Stimulated activated CD8-positive, alpha-beta memory T cell treated with anti-CD3 and anti-CD28 coated beads, Interleukin-12 subunit alpha, Interleukin-12 subunit beta, amount 100 ng/mL, for 4 hours (primary cell): Measurements from ENCODE around the gene DHPS.

Experiments
- DNase-seq: peaks from one replicate; pipeline ENCODE4 v3.0.0-alpha.2; 2020; ENCODE audit warnings: low read depth

DHPS gene

DNA sequence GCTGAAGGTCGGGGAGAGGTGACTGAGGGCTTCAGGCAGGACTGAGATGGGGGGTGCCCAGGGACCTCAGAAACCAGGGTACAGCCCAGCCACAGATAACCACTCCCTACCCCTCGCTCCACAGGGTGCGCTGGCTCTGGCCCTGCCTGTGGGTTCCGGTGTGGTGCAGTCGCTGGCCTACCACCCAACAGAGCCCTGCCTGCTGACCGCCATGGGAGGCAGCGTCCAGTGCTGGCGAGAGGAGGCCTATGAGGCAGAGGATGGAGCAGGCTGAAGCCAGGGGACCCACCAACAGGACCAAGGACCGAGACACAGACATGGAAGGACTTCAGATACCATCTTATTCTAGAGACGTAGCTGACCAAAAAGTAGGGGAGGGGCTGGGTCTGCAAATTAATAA lies 6.3 kb downstream of the DHPS start:
- DNase-seq = no peak

DNA sequence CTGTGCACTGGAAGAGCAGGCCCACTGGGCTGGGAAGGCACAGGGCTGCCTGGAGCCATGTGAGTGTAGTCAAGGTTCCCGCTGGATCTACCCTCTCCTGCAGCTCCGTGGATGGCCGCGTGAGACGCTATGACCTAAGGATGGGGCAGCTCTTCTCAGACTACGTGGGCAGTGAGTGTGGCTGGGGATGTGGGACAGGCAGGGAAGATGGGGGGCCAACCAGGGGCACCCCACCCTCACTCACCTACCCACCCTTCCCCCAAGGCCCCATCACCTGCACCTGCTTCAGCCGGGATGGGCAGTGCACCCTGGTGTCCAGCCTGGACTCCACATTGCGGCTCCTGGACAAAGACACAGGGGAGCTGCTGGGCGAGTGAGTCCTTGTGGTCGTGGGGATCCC lies 8.9 kb downstream of the DHPS start:
- DNase-seq = no peak

DNA sequence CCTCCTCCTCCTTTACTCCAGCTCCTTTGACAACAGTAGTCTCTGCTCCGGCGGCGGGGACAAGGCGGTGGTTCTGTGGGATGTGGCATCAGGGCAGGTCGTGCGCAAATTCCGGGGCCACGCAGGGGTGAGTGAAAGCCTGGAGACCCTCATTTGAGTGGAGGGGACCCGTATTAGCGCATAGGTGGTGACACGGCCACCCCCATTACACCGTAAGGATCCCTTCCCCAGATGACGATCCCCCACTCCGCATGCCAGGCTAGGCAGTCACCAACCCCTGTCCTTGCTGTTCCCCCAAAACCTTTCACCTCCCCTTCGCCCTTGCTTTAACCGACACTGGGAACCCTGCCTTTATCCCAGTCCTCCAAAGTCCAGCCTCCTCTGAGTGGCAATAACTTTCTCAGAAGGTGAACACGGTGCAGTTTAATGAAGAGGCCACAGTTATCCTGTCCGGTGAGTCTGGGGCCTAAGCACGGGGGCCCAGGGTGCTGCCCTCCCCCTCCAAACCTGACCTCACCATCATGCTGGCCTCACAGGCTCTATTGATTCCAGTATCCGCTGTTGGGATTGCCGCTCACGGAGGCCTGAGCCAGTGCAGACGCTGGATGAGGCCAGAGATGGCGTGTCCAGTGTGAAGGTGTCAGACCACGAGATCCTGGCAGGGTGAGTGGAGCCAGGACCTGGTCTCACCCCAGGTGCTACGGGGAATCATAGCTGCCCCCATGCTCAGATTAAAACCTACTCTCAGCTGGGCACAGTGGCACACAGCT lies 11.3 kb downstream of the DHPS start:
- no peak for DNase-seq

DNA sequence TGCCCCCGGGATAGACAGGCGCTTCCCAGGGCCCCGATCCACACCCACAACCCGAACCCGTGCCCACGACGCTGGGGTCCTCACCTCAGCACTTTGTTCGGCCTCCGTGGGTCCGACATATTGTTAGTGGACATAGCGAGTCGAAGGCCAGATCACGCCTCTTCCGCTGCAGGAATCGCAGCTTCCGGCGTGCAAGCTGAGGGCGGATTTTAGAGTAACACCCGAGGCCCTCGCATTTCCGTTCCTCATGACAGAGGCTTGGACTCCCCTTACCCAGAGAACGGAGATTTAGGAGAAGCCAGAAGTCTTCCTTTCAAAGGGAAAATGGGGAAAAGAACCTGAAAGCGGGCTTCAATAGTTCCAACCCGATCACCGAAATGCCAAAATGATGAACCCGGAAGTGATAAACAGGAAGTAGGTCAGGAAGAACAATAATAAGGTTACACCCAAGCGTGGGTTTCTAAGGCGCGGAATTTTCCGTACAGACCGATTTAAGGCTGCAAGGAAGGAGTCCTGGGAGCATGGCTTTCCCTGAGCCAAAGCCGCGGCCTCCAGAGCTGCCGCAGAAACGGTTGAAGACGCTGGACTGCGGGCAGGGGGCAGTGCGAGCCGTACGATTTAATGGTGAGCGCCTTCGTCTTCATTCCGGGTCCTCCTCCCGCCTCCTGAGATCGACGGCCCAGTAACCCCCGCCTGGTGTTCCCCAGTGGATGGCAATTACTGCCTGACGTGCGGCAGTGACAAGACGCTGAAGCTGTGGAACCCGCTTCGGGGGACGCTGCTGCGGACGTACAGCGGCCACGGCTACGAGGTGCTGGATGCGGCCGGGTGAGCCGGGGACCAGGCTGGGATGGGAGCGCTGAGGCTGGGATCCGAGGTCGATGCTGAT lies 12.2 kb downstream of the DHPS start:
- DNase-seq = peak; percentile 60

DNA sequence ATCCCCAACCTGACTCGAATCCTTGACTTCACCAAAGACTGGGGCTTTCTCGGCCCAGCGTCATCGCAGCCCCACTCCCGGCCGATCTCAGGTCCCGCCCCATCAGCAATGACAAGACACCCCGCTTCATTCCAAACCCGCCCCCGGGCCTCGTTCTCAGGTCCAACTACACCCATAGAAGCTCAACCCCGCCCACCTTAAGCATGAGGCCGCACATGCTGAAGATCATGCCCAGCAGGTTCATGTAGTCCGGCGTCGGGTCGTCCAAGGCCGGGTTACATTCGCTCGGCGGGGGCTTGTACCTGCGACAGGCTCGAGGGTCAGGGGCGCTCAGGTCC lies 12.8 kb downstream of the DHPS start:
- peak; percentile 43 for DNase-seq

DNA sequence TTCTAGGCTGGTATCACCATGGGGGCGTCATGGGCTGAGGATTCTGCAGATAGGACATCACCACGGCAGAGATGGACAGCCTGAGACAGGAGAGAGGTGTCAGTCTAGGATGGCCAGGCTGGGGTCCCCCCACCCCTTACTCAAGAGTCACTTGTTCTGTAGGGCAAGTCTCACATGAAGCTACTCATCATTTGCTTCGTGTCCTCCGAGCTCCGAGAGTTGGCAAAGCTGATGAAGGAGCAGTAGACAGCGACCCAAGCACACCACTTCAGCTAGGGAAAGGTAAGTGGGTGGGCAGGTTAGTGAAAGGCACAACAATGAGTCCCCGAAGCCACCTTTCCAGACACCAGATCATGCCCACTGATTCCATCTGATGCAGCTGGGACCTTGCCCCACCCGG lies 13.3 kb downstream of the DHPS start:
- no peak for DNase-seq

DNA sequence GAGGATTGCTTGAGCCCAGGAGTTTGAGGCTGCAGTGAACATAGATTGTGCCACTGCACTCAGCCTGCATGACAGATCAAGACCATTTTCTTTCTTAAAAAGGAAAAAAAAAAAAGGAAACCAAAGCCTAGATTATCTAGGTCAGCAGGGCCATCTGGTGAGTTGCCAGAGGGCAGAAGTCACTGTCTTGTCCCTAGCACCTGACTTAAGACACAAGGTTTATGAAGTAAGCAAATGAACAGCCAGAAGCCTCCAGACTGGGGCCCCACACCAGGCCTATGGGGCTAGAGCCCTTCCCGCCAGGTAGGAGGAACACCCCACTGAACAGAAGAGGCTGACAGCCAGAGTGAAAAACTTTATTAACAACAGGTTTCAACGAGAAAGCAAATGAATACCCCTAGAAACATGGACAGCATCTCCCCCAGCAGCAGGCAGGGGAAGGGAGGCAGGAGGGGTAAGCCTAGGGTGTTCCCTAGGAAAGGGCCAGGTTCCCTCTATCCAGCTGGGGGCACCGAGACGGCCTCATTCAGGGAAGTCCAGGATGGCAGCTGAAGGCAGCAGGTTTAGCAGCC lies 13.9 kb downstream of the DHPS start:
- no peak for DNase-seq

DNA sequence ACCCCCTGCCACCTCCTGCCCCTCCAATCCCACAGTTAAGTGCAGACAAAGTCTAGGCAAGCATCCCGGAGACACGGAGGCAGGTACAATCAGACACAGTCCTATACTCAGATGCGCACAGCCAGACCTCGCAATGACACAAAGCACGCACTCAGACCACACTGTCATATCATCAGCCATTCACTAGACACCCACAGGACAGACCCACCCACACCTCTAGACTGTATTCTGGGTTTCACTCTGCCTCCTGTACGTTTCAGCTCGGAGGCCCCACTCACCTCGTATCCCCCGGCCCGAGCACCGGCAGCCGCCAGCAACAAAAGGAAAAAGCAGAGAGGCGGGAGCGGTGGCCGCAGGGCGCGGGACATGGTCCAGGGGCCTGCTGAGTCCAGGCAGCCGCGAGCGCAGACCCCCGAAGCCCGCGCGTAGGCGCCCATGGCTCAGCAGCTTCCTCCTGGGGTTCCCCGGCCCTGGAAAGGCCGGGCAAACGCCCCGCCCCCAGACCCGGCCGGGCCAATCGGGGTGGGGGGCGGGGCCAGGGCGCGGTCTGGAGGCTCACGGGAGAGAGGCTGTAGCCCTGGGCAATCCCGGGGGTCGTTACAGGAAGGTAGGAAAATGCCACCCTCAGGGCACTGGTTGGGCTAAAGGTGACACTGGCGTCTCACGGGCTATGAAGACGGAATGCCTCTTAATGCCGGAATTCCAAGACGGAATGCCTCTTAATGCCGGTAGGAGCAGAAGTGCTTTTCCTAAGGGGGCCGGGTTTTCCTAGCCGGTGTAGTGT lies 15.2 kb downstream of the DHPS start, which contains the start of the genes MAN2B1 and WDR83:
MAN2B1 (minus strand) TSS at position 478 of the 784 bp plus-strand sequence; CDS start at position 437, 41 bp downstream.
WDR83 (plus strand) TSS at position 543 of the 784 bp plus-strand sequence. CDS start 2,984 bp downstream, outside the sequence.
- peak; percentile 75 for DNase-seq

DNA sequence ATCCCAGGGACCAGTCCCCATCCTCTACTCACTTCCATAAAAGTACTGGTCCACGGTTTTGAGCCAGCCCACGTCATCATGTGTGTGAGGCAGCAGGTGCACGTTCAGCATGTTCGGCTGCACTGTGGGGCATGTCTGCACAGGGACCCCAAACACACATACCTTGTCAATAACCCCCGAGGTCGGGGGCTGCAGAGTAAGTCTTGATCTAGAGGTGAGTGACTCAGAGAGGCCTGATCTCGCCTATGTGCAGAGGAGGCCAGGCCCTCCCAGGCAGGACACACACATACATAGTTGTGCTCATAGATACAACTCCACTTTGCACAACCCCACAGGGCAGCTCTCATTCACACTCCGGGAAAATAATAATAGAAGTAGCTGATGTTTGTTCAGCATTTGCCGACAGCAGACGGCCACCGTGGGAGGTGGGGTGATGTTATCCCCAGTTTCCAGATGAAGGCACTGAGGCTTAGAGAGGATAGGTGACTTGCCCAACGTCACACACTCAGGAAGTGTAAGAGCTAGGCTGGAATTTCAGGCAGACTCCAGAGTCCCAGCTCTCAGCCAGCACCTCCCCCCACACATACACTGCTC lies 15.9 kb downstream of the DHPS start:
- DNase-seq = no peak

DNA sequence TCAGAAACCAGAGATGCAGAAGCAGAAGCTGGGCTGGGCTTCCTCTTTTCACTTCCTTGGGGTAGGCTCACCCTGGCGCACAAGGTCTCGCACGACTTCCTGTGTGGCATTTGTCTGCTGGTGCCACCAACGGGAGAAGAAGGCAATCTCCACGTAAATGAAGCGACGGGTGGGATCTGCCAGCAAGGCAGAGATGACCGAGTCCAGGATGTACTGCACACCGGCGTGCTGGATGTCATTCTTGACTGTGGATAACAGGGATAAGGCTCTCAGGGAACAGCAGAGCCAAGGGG lies 16.5 kb downstream of the DHPS start:
- no peak for DNase-seq

DNA sequence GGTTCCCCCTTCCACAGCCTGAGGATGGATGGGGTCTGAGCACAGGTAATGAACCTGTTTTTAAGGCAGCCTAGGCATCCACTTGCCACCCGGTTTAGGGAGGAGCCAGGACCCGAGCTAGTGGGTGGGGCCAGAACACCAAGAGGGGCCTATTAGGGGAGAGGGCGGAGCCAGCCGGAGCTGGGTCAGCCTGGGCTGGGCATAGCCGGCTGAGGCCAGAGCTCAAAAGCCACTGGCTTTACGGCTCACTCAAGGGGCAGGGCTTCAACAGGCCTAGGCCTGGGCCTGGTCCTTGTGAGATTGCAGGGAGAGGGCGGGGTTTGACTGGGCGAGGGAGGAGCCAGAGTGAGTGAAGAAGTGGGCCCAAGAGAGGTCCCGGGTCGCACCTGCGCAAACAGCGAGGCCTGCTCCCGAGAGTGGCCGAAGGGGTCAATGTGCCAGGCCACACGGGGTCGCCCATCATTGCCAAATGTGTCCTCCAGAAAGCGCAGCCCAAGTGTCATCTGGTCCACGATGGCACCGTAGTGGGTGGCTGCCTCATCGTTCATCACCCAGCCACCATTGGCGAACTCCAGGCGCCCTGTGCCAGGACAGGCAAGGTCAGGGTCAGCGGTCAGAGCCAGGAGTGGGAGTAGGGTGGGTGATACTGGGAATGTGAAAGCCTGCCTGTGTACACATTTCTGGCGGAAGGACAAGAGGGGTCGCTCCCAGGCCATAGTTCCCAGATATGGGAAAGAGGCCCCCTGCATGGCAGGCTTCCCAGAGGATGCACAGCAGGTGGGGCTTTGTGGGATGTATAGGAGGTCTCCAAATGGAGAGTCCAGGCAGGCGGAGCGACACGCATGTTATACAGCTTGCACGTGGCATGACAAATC lies 17.0 kb downstream of the DHPS start:
- no peak for DNase-seq

DNA sequence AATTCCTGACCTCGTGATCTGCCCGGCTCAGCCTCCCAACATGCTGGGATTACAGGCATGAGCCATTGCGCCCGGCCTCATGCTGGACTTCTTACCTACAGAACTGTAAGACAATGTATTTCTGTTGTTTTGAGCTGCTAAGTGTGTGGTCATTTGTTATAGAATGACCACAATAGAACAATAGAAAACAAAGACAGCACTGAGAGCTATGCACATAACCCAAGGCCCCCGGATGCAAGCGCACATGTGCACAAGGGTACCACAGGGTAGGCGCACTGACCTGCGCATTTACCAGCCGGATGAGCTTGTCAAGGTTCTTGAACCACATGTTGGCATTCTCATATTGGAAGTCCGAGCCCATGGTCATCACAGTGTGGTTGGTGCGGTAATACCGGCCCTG lies 20.7 kb downstream of the DHPS start:
- DNase-seq = no peak

DNA sequence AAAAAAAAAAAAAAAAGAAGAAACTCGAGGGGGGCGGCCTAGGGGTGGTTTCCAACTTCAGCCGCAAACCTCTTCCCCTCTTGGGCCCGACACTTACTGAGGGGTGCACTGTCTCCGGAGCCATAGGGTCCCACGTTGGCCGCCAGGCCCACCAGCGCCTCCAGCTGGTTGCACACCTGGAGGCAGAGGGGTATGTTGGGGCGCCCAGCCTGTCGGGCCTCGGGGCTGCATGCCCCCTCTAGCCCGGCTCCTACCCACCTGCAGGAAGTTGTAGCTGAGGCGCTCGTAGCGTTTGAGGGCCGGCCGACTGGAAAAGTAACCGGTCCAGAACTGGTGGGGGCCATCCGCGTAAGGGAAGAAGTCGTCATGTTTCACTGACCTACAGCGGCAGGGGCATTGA lies 23.7 kb downstream of the DHPS start:
- DNase-seq = no peak

DNA sequence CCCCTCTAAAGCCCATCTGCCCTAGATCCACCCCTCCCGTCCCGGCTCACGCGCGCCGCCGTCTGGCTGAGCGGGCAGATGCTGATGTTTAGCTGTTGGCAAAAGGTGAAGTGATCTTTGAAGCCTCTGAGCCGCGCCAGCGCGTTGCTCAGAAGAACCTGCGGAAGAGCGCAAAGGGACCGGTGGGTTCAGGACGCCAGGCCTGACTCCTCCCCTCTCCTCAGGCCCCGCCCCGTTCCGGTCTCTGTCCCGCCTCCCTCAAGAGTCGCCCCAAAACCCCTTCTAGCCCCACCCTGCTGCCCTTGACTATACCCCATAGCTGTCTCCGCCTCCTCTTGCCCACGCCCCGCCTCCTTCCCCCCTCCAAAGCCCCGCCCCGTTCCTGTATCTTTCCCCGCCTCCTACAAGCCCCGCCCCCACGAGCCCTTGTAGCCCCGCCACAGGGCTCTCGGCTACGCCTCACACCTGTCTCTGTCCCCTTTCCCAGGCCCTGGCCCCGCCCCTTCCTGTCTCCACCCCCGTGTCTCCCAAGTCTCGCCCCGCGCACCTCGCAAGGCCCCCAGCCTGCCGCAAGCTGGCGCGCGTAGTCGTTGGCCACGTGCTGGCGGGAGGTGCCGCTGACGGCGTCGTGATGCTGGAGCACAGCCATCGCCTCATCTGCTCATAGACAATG lies 24.6 kb downstream of the DHPS start:
- DNase-seq = no peak

DNA sequence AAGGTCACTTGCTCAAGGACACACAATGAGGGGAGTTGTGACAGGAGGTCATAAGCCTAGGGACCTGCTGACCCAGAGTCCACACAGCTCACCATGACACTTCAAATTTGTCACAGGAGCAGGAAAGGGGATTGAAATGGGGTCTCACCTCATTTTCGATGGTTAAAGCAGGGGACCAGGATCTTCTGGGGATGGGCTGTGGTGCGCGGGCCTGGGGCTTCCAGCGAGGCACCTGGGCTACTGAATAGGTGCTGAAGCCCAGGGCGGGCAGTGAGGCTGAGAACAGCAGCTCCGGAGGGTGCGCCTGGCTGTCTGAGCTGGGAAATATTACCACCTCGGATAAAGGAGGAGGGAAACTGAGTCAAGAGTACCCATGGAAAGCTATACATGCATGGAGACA lies 26.1 kb downstream of the DHPS start:
- no peak for DNase-seq

DNA sequence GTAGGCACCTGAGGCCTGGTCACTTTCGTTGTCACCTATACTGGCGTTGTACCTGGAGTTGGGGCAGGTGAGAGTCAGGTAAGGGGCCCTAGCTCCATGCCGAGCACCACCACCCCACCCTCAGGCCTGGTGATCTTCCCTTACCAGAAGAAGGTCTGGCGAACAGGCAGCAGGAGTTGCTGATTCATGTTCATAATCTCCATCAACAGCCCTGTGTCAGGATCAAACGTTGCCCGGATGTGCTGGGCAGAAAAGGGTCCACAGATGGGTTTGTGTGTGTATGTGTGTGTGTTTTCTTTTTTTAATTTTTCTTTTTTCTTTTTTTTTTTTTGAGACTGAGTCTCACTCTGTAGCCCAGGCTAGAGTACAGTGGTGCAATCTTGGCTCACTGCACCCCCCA lies 29.5 kb downstream of the DHPS start:
- DNase-seq = no peak

DNA sequence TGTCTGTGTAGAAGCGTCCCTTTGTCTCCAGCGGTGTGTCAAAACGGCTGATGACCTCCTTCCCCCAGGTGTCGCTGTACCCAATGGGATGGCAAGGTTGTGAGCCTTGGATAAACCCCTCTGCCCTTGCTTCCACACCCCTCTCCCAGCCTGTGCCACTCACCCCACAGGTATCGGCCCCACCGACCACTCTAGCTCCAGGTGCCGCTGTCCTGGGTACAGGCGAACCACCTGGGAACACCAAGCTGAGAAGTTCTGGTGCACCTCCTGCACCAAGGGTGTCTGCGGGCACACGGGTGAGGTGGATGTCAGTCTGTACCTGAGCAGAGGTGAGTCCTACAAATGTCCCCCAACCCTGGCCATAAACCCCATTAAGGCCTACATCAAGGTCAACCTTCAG lies 31.7 kb downstream of the DHPS start:
- no peak for DNase-seq

DNA sequence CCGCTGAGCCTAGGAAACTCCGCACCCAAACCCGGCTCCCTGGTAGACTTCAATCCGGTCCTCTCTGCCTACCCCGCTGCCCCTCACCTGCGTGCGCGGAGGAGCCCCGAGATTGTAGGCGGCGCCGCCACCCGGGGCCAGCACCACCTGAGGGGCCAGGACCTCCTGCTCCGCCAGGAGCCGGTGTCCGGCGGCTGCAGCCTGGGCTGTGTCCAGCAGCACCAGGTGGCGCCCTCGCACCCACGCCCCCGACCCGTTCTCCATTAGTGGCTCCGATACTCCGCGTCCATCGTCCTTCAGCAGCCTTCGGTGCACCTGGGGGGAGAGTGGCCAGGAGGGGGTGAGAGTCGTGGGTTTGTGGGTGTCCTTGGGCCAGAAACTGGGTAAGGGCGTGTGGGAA lies 33.6 kb downstream of the DHPS start:
- DNase-seq = no peak

DNA sequence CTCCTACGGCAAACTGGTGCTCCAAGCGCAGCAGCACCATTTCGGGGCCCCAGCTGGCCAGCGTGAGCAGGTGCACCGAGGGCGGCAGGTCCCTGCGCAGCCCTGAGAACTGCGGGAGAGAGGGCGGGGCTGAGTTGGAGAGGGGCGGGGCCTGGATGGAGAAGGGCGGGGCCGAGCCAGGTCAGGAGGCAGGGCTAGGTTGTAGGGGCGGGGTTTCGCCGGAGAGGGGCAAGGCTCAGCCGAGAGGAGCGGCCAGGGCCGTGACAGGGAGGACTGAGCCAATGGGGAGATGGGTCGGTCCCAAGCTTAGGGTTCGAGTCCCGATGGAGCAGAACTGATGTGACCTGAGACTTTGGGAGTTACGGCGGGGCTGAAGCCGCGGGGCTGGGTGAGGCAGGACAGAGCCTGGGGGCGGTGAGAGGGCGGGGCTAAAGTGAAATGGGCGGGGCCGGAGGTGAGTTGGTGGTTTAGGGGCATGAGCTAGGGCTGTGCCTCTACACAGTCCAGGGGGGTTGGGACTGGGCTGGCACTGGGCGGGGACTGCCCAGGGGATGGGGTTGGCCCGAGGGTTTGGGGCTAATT lies 34.1 kb downstream of the DHPS start:
- DNase-seq = no peak

DNA sequence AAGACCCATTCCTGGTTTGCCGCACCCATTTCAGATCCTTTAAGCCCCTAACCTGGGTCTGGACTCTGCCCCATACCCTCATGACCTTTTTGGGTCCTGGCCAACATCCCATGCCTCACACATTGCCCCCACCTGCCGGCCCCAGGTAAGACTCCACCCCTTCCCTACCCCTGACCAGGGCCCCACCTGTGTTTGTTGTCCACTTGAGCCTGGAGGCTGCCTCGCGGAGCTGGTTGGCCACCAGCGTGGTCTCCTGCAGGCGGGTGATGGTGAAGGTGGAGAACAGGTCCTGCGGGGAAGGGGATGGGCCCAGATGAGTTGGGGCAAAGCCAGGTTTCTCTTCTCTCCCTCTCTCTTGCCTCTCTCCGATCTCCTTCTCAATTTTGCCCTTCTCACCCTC lies 34.6 kb downstream of the DHPS start:
- DNase-seq = no peak
